GM21526 (cell line): ENCODE measurements around the gene CBLN3.
"Not testable (repeated sequence)": the region's sequence is repeated elsewhere in the genome, so short reads cannot be mapped to it uniquely, and the experiment has no call there.

Experiments
- ATAC-seq: cut with Tn5 transposase; IDR thresholded peaks from one replicate; pipeline ENCODE4 v1.9.1; 2021; ENCODE audit warnings: moderate library complexity; ENCODE audit not compliant: unreplicated experiment, low FRiP score

CBLN3 gene

GRCh38 chr14:24387579-24387978 is 41.9 kb downstream of the CBLN3 start:
- not testable (repeated sequence) for ATAC-seq

- no peak for ATAC-seq
Measured at GRCh38 chr14:24387009-24387345, 42.5 kb downstream of the CBLN3 start.

DNA sequence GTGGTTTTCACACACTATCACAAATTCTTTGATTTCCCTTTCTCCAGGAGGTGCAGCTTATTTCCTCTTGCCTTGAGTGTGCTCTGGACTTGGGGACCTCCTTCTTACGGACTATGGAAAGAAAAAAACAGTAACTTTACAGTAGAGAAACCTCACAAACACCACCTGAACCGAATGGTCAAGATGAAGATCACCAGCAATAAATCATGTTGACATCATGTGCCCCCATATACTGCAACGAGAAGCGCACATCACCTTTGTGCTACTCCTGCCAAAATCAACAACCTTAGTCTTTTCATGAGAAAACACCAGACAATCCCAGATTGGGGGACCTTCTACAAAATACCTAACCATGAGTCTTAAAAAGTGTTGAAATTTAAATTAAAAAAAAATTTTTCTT is 43.9 kb downstream of the CBLN3 start:
- no peak for ATAC-seq

DNA sequence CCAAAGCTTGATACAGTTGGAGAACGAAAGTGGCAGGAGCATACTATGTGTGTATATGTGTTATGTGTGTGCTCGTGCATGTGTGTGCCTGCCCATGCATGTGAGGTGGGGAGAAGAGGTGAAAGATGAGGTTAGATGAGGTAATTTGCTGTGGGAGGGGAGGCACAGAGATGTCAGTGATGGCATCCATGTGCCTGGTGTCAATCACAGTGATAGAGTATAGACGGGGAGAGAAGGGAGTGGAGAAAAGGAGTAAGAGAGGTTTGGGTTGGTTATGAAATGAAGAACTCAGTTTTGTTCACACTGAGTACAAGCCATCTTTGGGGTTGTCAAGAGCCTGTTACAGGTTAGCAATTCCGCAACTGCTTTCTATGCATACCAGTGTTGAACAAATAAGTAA is 45.3 kb downstream of the CBLN3 start:
- no peak for ATAC-seq

DNA sequence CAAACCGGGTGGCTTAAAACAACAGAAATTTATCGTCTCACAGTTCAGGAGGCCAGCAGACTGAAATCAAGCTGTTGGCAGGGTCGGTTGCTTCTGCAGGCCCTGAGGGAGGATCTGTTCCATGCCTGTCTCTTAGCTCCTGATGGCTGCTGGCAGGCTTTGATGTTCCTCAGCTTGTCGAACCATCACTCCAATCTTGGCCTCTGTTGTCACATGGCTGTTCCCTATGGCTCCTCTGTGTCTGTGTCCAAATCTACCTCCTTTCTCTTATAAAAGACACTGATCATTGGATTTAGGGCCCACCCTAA is 47.5 kb downstream of the CBLN3 start:
- no peak for ATAC-seq

- no peak for ATAC-seq
Measured at GRCh38 chr14:24381363-24382063, 48.0 kb downstream of the CBLN3 start.

- no peak for ATAC-seq
Measured at GRCh38 chr14:24379907-24380730, 49.3 kb downstream of the CBLN3 start.

DNA sequence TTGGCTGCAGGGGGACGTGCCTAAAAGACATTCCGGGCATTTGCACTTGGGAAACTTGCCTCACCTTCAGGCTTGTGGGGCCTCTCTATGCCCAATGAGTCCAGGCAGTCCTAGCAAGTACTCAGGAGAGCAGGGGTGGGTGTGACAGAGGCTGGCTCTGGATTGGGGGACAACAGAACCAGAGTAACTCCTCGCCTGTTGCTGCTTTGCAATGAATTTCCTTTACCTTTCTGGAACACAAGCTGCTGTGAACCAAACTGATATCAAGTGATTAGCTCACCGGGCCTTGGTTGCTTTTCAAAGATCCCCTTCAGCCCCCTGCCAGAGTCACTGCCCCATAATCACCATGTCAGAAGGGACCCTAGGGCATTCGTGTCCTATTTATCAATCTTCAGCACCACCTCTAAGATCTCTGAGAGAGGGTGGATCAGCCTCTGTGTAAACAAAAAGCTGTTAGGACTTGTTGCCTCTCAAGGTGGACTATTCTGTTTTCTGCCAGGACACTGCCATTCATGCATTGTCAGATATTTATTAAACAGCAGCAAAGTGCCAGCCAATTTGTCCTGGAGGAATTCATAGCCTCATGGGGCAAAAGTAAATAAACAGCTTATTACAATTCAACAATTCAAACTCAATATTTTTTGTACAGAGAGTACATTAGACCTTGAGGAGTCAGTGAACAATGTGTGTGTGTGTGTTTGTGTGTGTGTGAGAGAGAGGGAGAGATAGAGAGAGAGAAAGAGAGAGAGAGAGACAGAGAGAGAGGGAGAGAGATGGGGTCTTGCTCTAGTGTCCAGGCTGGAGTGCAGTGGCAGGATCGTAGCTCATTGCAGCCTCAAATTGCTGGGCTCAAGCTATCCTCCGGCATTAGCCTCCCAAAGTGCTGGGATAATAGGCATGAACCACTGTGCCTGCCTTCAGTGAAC is 50.2 kb downstream of the CBLN3 start:
- no peak for ATAC-seq

DNA sequence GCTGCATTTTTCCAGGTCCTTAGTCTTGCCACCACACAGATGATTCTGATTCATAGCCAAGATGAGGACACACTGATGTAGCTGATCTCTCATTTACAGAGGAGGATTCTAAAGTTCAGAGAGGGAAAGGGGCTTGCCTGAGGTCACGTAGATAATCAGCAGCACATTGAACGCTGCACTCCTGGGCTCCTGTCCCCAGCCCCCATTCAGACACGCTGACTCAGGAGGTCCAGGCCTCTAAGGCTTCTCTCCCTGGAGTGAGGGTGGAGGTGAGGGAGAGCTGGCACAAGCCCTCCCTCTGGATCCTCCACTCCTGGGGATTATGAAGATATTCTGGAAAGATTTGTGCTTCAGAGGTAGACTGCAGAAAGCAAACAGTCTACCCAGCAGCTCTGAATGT is 51.1 kb downstream of the CBLN3 start:
- ATAC-seq = no peak

GRCh38 chr14:24377657-24378056 is 51.8 kb downstream of the CBLN3 start:
- ATAC-seq = no peak

GRCh38 chr14:24377126-24377525 is 52.3 kb downstream of the CBLN3 start:
- ATAC-seq = no peak
